HG03196 (cell line): ENCODE results near the gene MFSD6.

Experiments used
- ATAC-seq: cut with Tn5 transposase; IDR thresholded peaks from one replicate; pipeline ENCODE4 v1.9.1; 2021; ENCODE audit not compliant: unreplicated experiment

Gene MFSD6

DNA sequence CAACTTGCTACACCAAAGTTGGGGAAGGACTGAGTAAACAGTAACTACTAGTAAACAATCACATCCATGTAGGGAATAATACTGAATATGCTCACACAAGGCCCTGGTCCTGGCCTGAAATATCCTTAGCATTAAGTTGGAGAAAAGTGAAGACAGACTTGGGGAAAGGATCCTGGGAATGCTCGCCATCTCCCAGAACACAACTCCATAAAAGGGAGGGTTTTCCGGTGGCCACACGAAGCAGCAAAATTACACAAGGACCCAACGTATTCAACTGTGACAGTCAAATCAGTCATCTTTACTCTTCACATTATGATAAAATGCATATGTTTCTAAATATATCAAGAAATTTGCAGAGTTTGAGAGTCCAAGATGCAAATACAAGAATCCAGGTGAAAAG lies 119.1 kb downstream of the MFSD6 start:
- ATAC-seq = no peak

DNA sequence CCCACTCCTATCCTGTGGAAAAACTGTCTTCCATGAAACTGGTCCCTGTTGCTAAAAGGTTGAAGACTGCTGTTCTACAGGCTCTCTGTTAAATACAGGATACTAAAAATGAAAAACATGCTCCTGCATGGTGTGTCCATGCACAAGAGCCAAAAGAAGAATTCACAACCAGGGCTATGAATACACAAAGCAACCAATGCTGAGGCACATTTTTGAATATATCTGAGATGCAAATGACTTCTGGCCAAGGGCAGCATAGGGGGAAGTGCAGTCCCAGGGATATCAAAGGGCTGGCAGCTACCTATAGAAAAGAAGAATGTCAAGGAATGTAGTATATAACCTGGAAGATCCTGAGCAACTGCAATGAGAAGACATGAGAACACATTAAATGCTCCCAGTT lies 119.8 kb downstream of the MFSD6 start:
- ATAC-seq = no peak

- ATAC-seq = no peak
Measured at GRCh38 chr2:190528521-190529001, 120.4 kb downstream of the MFSD6 start.

GRCh38 chr2:190529486-190530247 lies 121.5 kb downstream of the MFSD6 start:
- no peak for ATAC-seq

- no peak for ATAC-seq
Measured at GRCh38 chr2:190530248-190530900, 122.2 kb downstream of the MFSD6 start.

DNA sequence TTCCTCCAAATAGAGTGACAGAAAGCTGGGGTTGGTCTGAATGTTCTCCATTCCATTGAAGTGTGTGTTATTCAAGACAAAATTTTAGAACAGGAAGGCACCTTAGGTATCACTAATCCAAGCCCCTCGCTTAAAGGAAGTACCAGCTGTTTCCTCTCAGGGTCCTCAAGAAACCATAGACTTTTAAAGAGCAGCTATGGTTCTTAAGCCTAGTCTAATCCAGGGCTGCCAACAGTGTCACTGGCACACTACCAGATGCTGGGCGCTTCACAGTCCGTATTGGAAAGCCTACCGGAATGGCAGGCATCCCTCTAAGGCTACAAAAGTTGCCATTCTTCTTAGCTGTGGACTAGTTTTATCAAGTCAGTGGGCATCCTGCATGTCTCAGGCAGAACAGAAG lies 124.4 kb downstream of the MFSD6 start:
- no peak for ATAC-seq

DNA sequence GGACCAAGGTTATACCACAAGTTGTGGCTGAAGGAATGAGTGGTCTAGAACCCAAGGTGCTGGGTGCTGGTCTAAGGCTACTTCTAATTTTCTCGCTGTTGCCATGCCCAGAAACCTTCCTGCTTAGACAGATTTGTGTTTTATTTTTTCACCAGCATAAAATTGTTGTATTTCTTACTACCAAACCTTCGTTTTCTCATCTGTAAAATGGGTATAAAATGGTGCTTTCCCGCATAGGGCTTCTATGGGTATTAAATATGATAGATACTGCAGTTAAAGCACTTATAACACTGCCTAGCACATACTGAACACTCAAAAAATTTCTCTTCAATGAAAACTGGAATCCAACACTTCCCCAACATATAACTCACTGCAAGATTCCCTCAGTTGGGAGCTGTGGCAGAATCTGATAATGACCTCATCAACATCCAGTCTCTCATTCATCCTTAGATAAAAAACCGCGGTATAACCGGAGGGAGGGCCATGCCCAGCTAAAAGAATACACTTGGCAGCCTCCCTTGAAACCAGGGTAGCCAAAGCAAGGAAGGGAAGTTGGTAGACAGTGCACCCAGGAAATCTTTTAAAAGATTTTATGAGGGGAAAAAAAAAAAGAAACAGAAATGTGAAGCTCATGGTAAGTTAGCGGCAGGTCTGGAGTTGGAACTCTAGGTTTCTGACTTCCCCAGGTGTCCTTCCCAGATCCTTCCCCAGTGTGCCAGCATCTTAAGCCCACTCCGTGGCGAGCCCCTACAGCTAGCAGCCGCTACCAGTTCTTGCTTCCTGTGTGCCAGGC lies 125.2 kb downstream of the MFSD6 start:
- ATAC-seq = no peak

DNA sequence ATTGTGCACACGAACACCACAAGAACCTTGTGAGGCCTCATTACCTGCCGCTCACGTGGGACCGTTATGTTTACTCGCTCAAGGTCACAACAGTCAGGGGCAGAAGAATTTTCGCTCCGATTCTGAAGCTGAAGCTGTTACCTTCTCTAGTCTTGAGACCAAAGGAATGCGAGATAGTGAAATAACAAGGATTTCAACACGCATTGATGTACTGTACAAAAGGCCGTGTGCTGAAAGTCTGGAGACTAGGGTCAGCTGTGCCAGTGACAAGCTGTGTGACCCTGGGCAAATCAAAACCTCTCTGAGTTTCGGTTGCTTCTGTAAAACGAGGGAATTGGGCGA lies 125.8 kb downstream of the MFSD6 start:
- ATAC-seq = peak; percentile 27

- ATAC-seq = peak; percentile 69
Measured at GRCh38 chr2:190534310-190535120, 126.4 kb downstream of the MFSD6 start, which contains the start of gene NEMP2. TSS of gene NEMP2 (minus strand) at chr2:190534722. CDS start at chr2:190534655, 67 bp downstream.

- no peak for ATAC-seq
Measured at GRCh38 chr2:190535121-190535439, 126.9 kb downstream of the MFSD6 start.

- no peak for ATAC-seq
Measured at GRCh38 chr2:190535586-190535985, 127.4 kb downstream of the MFSD6 start.

DNA sequence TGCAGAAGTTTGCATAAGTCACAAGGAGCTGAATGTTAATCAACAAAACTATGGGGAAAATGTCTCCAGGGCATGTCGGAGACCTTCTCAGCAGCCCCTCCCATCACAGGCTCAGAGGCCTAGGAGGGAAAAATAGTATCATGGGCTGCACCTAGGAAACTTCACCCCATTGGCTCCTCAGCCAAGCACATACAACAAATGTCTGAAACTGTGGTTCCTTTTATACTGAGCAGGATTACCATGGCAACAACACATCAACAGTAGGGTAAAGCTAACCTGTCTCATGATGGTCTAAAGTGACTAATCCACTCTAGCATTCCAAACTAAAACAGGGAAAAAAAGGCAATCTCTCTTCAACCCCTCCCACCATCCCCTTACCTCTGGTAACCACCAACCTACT lies 129.6 kb downstream of the MFSD6 start:
- ATAC-seq = no peak

DNA sequence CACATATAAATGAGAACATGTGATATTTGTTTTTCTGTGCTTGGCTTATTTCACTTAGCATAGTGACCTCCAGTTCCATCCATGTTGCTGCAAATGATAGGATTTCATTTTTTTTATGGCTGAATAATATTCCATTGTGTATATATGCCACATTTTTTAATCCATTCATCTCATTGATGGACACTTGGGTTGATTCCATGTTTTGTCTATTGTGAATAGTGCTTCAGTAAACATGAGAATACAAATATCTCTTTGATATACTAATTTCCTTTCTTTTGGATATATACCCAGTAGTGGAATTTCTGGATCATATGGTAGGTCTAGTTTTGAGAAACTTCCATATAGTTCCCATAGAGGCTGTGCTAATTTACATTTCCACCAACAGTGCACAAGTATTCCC lies 130.0 kb downstream of the MFSD6 start:
- ATAC-seq = no peak

DNA sequence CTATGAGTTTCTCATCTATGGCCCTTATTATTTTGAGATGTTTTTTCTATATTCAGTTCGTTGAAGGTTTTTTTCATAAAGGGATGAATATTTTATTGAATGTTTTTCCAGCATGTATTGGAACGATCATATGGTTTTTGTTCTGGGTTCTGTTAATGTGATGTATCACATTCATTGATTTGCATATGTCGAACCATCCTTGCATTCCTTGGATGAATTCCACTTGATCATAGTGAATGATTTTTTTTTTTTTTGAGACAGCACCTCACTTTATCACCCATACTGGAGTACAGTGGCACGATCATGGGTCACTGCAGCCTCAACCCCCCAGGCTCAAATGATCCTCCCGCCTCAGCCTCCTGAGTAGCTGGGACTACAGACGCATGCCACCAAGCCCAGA lies 131.9 kb downstream of the MFSD6 start:
- no peak for ATAC-seq

DNA sequence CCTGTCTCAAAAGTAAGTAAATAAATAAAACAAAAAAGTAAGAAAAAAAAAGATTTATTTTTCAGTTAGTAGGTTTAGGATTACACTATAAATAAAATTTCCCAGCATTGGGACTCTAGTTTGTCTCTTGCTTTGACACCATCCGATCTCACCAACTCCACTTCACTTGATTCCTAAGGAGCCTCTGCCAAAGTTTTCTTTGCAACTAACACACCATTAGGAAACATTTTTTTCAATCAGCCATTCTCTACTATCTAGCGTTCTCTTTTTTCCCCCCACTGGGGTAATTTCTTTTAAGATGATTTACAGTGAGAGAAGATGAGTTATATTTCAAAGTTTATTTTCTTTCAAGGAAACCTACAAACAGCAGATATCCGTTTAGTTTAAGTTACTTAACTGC lies 136.9 kb downstream of the MFSD6 start:
- ATAC-seq = no peak

DNA sequence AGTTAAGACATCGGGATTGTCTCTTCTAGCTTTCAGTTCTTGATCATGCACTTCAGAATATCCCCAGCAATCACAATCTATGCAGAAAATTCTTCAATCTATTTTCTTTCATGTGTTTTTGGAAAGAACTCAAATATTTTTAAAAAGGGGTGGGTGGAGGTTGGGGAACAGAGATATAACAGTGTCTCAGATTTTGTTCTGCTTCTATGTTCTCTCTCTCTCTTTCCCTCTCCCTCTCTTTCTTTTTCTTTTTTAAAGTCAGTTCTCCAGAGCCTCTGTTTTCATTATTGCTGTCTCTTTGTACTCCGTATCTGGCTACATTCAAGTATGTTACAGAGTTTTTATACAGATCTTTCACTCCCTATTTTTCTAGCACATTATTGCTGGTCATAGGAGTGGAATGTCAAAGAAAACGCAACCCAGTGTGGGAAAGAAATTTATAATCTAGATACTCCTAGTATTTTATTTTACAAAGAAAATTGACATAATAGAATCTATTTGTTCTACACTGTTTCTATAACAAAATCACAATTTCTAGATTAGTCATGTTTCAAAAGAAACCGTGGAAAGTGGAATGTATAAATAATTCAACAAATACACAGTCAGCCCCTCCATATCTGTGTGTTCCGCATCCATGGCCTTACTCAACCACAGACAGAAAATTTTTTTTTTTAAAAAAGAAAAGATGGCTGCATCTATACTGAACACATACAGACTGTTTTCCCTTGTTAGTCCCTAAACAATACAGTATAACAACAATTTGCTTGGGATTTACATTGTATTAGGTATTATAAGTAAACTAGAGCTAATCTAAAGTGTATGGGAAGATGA lies 137.6 kb downstream of the MFSD6 start:
- ATAC-seq = no peak

GRCh38 chr2:190546734-190547133 lies 138.6 kb downstream of the MFSD6 start:
- ATAC-seq = no peak

DNA sequence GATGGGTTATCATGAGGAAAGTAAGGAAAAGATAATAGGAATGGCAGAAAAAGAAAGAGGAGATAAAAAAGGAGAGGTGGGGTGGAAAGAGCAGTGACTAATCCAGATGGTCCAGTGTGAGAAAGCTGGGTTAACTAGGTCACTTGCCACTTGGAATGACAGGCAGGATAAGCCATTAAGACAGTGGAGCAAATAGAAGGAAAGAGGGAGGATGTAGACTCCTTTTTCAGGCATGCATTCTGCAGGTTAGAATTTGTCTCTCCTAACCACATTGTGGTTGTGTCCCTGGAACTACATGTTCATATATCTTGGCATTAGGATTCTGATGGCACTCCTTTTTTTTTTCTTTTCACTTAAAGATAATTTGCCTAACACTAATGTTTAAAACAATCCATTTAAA lies 139.7 kb downstream of the MFSD6 start:
- ATAC-seq = no peak

- no peak for ATAC-seq
Measured at GRCh38 chr2:190550137-190550536, 142.0 kb downstream of the MFSD6 start.
